ENCODE data around the gene STK38L.

The STK38L gene

DNA sequence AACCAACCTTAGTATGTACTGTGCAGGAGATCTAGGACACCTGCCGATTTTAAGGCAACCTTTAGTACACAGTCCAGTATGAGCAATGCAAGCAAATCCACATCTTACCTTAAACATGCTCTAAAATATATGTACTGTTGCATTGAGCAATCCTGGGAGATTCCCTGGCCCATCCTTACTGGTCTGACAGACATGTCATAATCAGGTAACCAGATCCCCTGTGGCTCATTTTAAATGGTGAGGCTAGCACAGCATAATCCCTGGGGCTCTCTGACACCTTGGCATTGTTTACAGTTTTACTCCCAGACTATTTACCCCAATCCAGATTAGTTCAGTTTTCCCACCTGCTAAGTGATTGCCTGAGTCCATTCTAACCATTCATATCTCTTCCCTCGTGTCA, 103.7 kb downstream of the STK38L start:
- Histone ChIP-seq H3K27ac (ENCODE audit: extremely low read depth, low read depth, low read length) (no peak overlapping the region), H3K4me3 (ENCODE audit: low read depth, low read length) (no peak overlapping the region), H3K36me3 (ENCODE audit: control insufficient read depth in 2 of 2, insufficient read depth in 1 of 2, low read length in 2 of 2) (no peaks in the 10 kb centered on the region), H3K9me3 (ENCODE audit: control insufficient read depth, insufficient read depth, low read depth, low read length) (no peaks in the 10 kb centered on the region), H3K4me1 (ENCODE audit: control insufficient read depth, insufficient read depth, low read length) (peaks cover 9% of the 10 kb centered on the region)
- CTCF ChIA-PET: interaction anchor here (0.6 to 1.0 kb wide), 3 partner anchors 13 to 218 kb away, joined by 3 to 4 read pairs (median 3); no protein-coding TSS in a partner anchor
- no peak for TF ChIP-seq SP3 (tag by site-specific recombination; IDR thresholded peaks at IDR 0.05)
- TF ChIP-seq ZNF560 (tag by site-specific recombination; IDR thresholded peaks at IDR 0.05; ENCODE audit: borderline replicate concordance): no peak
- TF ChIP-seq, protein P1, sequence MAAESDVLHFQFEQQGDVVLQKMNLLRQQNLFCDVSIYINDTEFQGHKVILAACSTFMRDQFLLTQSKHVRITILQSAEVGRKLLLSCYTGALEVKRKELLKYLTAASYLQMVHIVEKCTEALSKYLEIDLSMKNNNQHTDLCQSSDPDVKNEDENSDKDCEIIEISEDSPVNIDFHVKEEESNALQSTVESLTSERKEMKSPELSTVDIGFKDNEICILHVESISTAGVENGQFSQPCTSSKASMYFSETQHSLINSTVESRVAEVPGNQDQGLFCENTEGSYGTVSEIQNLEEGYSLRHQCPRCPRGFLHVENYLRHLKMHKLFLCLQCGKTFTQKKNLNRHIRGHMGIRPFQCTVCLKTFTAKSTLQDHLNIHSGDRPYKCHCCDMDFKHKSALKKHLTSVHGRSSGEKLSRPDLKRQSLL (tag by site-specific recombination; IDR thresholded peaks at IDR 0.05): no peak
- TF ChIP-seq, protein P2, sequence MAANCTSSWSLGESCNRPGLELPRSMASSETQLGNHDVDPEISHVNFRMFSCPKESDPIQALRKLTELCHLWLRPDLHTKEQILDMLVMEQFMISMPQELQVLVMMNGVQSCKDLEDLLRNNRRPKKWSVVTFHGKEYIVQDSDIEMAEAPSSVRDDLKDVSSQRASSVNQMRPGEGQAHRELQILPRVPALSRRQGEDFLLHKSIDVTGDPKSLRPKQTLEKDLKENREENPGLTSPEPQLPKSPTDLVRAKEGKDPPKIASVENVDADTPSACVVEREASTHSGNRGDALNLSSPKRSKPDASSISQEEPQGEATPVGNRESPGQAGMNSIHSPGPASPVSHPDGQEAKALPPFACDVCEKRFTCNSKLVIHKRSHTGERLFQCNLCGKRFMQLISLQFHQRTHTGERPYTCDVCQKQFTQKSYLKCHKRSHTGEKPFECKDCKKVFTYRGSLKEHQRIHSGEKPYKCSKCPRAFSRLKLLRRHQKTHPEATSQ (tag by site-specific recombination; IDR thresholded peaks at IDR 0.05): no peak
- no peak for TF ChIP-seq ZNF473 (tag by site-specific recombination; IDR thresholded peaks at IDR 0.05)
- TF ChIP-seq, protein P3, sequence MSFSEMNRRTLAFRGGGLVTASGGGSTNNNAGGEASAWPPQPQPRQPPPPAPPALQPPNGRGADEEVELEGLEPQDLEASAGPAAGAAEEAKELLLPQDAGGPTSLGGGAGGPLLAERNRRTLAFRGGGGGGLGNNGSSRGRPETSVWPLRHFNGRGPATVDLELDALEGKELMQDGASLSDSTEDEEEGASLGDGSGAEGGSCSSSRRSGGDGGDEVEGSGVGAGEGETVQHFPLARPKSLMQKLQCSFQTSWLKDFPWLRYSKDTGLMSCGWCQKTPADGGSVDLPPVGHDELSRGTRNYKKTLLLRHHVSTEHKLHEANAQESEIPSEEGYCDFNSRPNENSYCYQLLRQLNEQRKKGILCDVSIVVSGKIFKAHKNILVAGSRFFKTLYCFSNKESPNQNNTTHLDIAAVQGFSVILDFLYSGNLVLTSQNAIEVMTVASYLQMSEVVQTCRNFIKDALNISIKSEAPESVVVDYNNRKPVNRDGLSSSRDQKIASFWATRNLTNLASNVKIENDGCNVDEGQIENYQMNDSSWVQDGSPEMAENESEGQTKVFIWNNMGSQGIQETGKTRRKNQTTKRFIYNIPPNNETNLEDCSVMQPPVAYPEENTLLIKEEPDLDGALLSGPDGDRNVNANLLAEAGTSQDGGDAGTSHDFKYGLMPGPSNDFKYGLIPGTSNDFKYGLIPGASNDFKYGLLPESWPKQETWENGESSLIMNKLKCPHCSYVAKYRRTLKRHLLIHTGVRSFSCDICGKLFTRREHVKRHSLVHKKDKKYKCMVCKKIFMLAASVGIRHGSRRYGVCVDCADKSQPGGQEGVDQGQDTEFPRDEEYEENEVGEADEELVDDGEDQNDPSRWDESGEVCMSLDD (tag by site-specific recombination; IDR thresholded peaks at IDR 0.05): no peak
- TF ChIP-seq ZNF221 (tag by site-specific recombination; IDR thresholded peaks at IDR 0.05; ENCODE audit: borderline replicate concordance): no peak
- no peak for TF ChIP-seq KLF7 (tag by site-specific recombination; IDR thresholded peaks at IDR 0.05; ENCODE audit: borderline replicate concordance)
- TF ChIP-seq ZIC2 (tag by site-specific recombination; IDR thresholded peaks at IDR 0.05): no peak
- POLR2A ChIA-PET: no interaction called here

DNA sequence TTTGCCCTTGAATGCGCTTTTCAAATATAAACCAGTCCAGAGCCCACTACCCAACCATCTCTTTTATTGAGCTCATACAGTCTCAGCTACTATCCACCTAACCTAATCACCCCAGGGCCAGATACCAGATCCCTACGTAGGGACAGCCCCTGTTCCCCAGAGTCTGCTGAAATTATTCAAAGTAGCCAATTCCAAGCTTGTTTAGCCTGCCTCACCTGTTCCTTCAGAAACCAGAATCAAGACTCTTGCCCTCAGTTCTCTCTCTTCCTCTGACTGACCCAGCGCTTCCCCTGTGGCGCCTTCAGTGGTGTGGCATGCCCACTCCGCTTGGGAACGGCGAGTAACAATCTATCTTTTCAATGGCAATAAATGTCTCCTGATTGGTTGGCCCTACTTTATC, 107.4 kb downstream of the STK38L start:
- H3K4me3 ChIP-seq (ENCODE audit: low read depth, low read length): no peak overlapping the region
- CTCF ChIA-PET: no interaction called here

More for the DNA sequence above, 107.4 kb downstream of the STK38L start:
- Histone ChIP-seq H3K27ac (ENCODE audit: extremely low read depth, low read depth, low read length) (no peak overlapping the region), H3K36me3 (ENCODE audit: control insufficient read depth in 2 of 2, insufficient read depth in 1 of 2, low read length in 2 of 2) (no peaks in the 10 kb centered on the region), H3K4me1 (ENCODE audit: control insufficient read depth, insufficient read depth, low read length) (peaks cover 7% of the 10 kb centered on the region; the same call in 1 of the 2 replicates), H3K9me3 (ENCODE audit: control insufficient read depth, insufficient read depth, low read depth, low read length) (no peaks in the 10 kb centered on the region)
- no peak for TF ChIP-seq ZNF146 (tag by site-specific recombination; IDR thresholded peaks at IDR 0.05)
- TF ChIP-seq ZNF155 (tag by site-specific recombination; IDR thresholded peaks at IDR 0.05): no peak
- no peak for TF ChIP-seq BCL11A (tag by site-specific recombination; IDR thresholded peaks at IDR 0.05; ENCODE audit: low read depth)
- TF ChIP-seq, protein P4, sequence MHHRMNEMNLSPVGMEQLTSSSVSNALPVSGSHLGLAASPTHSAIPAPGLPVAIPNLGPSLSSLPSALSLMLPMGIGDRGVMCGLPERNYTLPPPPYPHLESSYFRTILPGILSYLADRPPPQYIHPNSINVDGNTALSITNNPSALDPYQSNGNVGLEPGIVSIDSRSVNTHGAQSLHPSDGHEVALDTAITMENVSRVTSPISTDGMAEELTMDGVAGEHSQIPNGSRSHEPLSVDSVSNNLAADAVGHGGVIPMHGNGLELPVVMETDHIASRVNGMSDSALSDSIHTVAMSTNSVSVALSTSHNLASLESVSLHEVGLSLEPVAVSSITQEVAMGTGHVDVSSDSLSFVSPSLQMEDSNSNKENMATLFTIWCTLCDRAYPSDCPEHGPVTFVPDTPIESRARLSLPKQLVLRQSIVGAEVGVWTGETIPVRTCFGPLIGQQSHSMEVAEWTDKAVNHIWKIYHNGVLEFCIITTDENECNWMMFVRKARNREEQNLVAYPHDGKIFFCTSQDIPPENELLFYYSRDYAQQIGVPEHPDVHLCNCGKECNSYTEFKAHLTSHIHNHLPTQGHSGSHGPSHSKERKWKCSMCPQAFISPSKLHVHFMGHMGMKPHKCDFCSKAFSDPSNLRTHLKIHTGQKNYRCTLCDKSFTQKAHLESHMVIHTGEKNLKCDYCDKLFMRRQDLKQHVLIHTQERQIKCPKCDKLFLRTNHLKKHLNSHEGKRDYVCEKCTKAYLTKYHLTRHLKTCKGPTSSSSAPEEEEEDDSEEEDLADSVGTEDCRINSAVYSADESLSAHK (tag by site-specific recombination; IDR thresholded peaks at IDR 0.05): no peak
- TF ChIP-seq ZNF266 (tag by site-specific recombination; IDR thresholded peaks at IDR 0.05; ENCODE audit: low read depth): no peak
- no peak for TF ChIP-seq ZNF707 (tag by site-specific recombination; IDR thresholded peaks at IDR 0.05)
- TF ChIP-seq, protein P5, sequence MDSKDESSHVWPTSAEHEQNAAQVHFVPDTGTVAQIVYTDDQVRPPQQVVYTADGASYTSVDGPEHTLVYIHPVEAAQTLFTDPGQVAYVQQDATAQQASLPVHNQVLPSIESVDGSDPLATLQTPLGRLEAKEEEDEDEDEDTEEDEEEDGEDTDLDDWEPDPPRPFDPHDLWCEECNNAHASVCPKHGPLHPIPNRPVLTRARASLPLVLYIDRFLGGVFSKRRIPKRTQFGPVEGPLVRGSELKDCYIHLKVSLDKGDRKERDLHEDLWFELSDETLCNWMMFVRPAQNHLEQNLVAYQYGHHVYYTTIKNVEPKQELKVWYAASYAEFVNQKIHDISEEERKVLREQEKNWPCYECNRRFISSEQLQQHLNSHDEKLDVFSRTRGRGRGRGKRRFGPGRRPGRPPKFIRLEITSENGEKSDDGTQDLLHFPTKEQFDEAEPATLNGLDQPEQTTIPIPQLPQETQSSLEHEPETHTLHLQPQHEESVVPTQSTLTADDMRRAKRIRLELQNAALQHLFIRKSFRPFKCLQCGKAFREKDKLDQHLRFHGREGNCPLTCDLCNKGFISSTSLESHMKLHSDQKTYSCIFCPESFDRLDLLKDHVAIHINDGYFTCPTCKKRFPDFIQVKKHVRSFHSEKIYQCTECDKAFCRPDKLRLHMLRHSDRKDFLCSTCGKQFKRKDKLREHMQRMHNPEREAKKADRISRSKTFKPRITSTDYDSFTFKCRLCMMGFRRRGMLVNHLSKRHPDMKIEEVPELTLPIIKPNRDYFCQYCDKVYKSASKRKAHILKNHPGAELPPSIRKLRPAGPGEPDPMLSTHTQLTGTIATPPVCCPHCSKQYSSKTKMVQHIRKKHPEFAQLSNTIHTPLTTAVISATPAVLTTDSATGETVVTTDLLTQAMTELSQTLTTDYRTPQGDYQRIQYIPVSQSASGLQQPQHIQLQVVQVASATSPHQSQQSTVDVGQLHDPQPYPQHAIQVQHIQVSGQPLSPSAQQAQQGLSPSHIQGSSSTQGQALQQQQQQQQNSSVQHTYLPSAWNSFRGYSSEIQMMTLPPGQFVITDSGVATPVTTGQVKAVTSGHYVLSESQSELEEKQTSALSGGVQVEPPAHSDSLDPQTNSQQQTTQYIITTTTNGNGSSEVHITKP (tag by site-specific recombination; IDR thresholded peaks at IDR 0.05): no peak
- no peak for TF ChIP-seq ZNF571 (tag by site-specific recombination; IDR thresholded peaks at IDR 0.05)
- POLR2A ChIA-PET: no interaction called here
